ENCODE data around the gene XKR7. TPM values are rescaled to one million over a fixed set of nuclear protein-coding genes. Genes with fewer than 3 reads are reported as not detected.

Gene XKR7
- polyA plus RNA-seq, 1 donor from 2014 or later: 9.6 TPM

GRCh38 chr20:31977080-31977479 lies 9.1 kb downstream of the XKR7 start:
- Histone ChIP-seq H3K79me2 (replicated peaks; ENCODE audit: insufficient read depth, low read length) (peaks cover 21% of the 10 kb centered on the region), H3K36me3 (ENCODE audit: insufficient read depth, low read length) (no peaks in the 10 kb centered on the region), H3K9me3 (ENCODE audit: low read length) (no peaks in the 10 kb centered on the region), H3K27ac (ENCODE audit: low read length) (no peak overlapping the region), H3K4me3 (ENCODE audit: low read length) (no peak overlapping the region), H4K20me1 (ENCODE audit: insufficient read depth) (peaks cover 3% of the 10 kb centered on the region), H3K9me2 (ENCODE audit: insufficient read depth, low read length) (no peaks in the 10 kb centered on the region), H3K27me3 (ENCODE audit: insufficient read depth, low read depth, low read length) (no peaks in the 10 kb centered on the region), H2AFZ (ENCODE audit: low read depth, low read length) (no peak overlapping the region), H3F3A (ENCODE audit: insufficient read depth, low read length, poor library complexity, severe bottlenecking) (no peaks in the 10 kb centered on the region), H3K9ac (ENCODE audit: low read length) (no peak overlapping the region), H3K4me2 (ENCODE audit: low read length) (no peak overlapping the region)
- no peak for TF ChIP-seq MXI1 (conservative IDR thresholded peaks at IDR 0.05; ENCODE audit: poor library complexity, severe bottlenecking)
- TF ChIP-seq TAF1 (IDR thresholded peaks at IDR 0.05; ENCODE audit: low read depth): no peak
- TF ChIP-seq REST (IDR thresholded peaks at IDR 0.05; ENCODE audit: borderline replicate concordance): no peak
- no peak for TF ChIP-seq EP300 (conservative IDR thresholded peaks at IDR 0.05; ENCODE audit: poor library complexity, severe bottlenecking)
- TF ChIP-seq SMC3 (conservative IDR thresholded peaks at IDR 0.05; ENCODE audit: poor library complexity): no peak
- no peak for TF ChIP-seq RAD21 (conservative IDR thresholded peaks at IDR 0.05)
- no peak for TF ChIP-seq POLR2AphosphoS5 (IDR thresholded peaks at IDR 0.05)
- TF ChIP-seq EZH2 (IDR thresholded peaks at IDR 0.05; ENCODE audit: borderline replicate concordance, insufficient read depth, low read length, poor library complexity, severe bottlenecking): no peak
- no peak for TF ChIP-seq CTCF (IDR thresholded peaks at IDR 0.05; ENCODE audit: poor library complexity, severe bottlenecking)

GRCh38 chr20:31979713-31980426 lies 11.9 kb downstream of the XKR7 start:
- no peak overlapping the region for H3K4me3 ChIP-seq (ENCODE audit: low read length)
- H3K9me3 ChIP-seq (ENCODE audit: low read length): no peaks in the 10 kb centered on the region
- H4K20me1 ChIP-seq (ENCODE audit: insufficient read depth): peaks cover 3% of the 10 kb centered on the region
- no peaks in the 10 kb centered on the region for H3K27me3 ChIP-seq (ENCODE audit: insufficient read depth, low read depth, low read length)
- no peak overlapping the region for H3K9ac ChIP-seq (ENCODE audit: low read length)
- H3K79me2 ChIP-seq (replicated peaks; ENCODE audit: insufficient read depth, low read length): peaks cover 12% of the 10 kb centered on the region
- H3K36me3 ChIP-seq (ENCODE audit: insufficient read depth, low read length): no peaks in the 10 kb centered on the region
- no peak for TF ChIP-seq SMC3 (conservative IDR thresholded peaks at IDR 0.05; ENCODE audit: poor library complexity)
- no peak for TF ChIP-seq REST (IDR thresholded peaks at IDR 0.05; ENCODE audit: borderline replicate concordance)
- TF ChIP-seq EZH2 (IDR thresholded peaks at IDR 0.05; ENCODE audit: borderline replicate concordance, insufficient read depth, low read length, poor library complexity, severe bottlenecking): no peak
- no peak for TF ChIP-seq MXI1 (conservative IDR thresholded peaks at IDR 0.05; ENCODE audit: poor library complexity, severe bottlenecking)
- TF ChIP-seq POLR2AphosphoS5 (IDR thresholded peaks at IDR 0.05): no peak
- no peak for TF ChIP-seq TAF1 (IDR thresholded peaks at IDR 0.05; ENCODE audit: low read depth)
- TF ChIP-seq EP300 (conservative IDR thresholded peaks at IDR 0.05; ENCODE audit: poor library complexity, severe bottlenecking): no peak
- no peak for TF ChIP-seq CTCF (IDR thresholded peaks at IDR 0.05; ENCODE audit: poor library complexity, severe bottlenecking)
- no peak for TF ChIP-seq RAD21 (conservative IDR thresholded peaks at IDR 0.05)
- H3K4me2 ChIP-seq (ENCODE audit: low read length): no peak overlapping the region
- no peaks in the 10 kb centered on the region for H3F3A ChIP-seq (ENCODE audit: insufficient read depth, low read length, poor library complexity, severe bottlenecking)
- no peak overlapping the region for H3K27ac ChIP-seq (ENCODE audit: low read length)
- H3K9me2 ChIP-seq (ENCODE audit: insufficient read depth, low read length): no peaks in the 10 kb centered on the region
- H2AFZ ChIP-seq (ENCODE audit: low read depth, low read length): no peak overlapping the region
